NCI-H82 (cell line): Measurements from ENCODE around the gene TMEM69.
A peak's percentile ranks its signal among the peaks of the same experiment; 100 is the strongest.

Source experiments
- DNase-seq: peaks from one replicate; lab custom pipeline; 2025; lab: John Stamatoyannopoulos, UW

Gene TMEM69

DNA sequence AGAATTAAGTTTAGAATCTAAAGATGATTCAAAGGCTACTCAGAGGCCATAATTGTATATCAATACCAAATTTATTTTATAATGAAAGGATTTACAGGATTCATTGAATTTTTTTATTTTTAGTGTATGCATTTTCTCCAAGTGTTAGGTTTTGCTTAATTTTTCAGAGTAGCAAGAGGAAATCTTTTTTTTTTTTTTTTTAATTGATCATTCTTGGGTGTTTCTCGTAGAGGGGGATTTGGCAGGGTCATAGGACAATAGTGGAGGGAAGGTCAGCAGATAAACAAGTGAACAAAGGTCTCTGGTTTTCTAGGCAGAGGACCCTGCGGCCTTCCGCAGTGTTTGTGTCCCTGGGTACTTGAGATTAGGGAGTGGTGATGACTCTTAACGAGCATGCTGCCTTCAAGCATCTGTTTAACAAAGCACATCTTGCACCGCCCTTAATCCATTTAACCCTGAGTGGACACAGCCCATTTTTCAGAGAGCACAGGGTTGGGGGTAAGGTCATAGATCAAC lies 51.7 kb downstream of the TMEM69 start:
- peak; percentile 35 for DNase-seq
